Osteoblast (primary cell): Measurements from ENCODE around the gene NRDC. TPM values are rescaled to one million over a fixed set of nuclear protein-coding genes. Genes with fewer than 3 reads are reported as not detected.

ENCODE experiments used
- DNase-seq: peaks from one replicate; pipeline ENCODE4 v3.0.0; 2011; ENCODE audit warnings: low spot score, mixed read lengths; ENCODE audit not compliant: insufficient read length; ENCODE audit errors: missing footprints
- H2AFZ ChIP-seq: 2 replicates; pipeline ENCODE4 v1.6.0; 2011; ENCODE audit warnings: mild to moderate bottlenecking, low read length
- H3K27ac ChIP-seq: 2 replicates; pipeline ENCODE4 v1.5.1; 2011; ENCODE audit warnings: mild to moderate bottlenecking, low read depth, low read length, moderate library complexity
- H3K27me3 ChIP-seq: 2 replicates; pipeline ENCODE4 v1.6.0; 2012; ENCODE audit warnings: mild to moderate bottlenecking, control low read depth, inconsistent platforms, low read length, moderate library complexity; ENCODE audit not compliant: insufficient read depth
- H3K36me3 ChIP-seq: 2 replicates; pipeline ENCODE4 v1.5.1; 2011; ENCODE audit warnings: mild to moderate bottlenecking, low read length, control low read depth, moderate library complexity; ENCODE audit not compliant: insufficient read depth
- H3K4me1 ChIP-seq: 2 replicates; pipeline ENCODE4 v1.5.1; 2011; ENCODE audit warnings: mild to moderate bottlenecking, low read length, control low read depth, moderate library complexity; ENCODE audit not compliant: insufficient read depth
- H3K4me2 ChIP-seq: 2 replicates; pipeline ENCODE4 v1.6.0; 2011; ENCODE audit warnings: mild to moderate bottlenecking, low read length; ENCODE audit not compliant: insufficient read depth
- H3K4me3 ChIP-seq: fragments of 200-600 bp; sonication (generic); 3 replicates; pipeline ENCODE4 v1.5.1; 2012; ENCODE audit warnings: mild to moderate bottlenecking, low read length, inconsistent platforms; ENCODE audit not compliant: insufficient read depth
- H3K79me2 ChIP-seq: 2 replicates; pipeline ENCODE4 v1.6.0; 2012; ENCODE audit warnings: mild to moderate bottlenecking, low read length, control low read depth, inconsistent platforms; ENCODE audit not compliant: insufficient read depth
- H3K9me3 ChIP-seq: 2 replicates; pipeline ENCODE4 v1.5.1; 2011; ENCODE audit warnings: low read depth, low read length, control low read depth
- H4K20me1 ChIP-seq: 2 replicates; pipeline ENCODE4 v1.6.0; 2012; ENCODE audit warnings: mild to moderate bottlenecking, low read length, control low read depth; ENCODE audit not compliant: insufficient read depth
- CTCF ChIP-seq: IDR thresholded peaks from 2 replicates; pipeline ENCODE4 v1.5.1; 2011; ENCODE audit warnings: mild to moderate bottlenecking, low read depth, low read length, moderate library complexity; ENCODE audit errors: extremely low read depth
- total RNA-seq: library from RNA; depleted of rRNA; stranded (reverse); fragments of >200 nt; gene quantifications from 2 replicates; pipeline ENCODE4 v1.2.3, GENCODE V29; 2012

Gene NRDC
- total RNA-seq, 1 donor = 81.4 TPM

GRCh38 chr1:51749151-51749550 lies 129.4 kb downstream of the NRDC start:
- H3K27ac ChIP-seq = no peak overlapping the region
- H3K79me2 ChIP-seq = peaks cover 18% of the 10 kb centered on the region
- H3K4me3 ChIP-seq = no peak overlapping the region
- no peak overlapping the region for H2AFZ ChIP-seq
- H3K9me3 ChIP-seq = no peaks in the 10 kb centered on the region
- TF ChIP-seq CTCF = no peak
- no peak for DNase-seq
- peaks cover 14% of the 10 kb centered on the region for H3K36me3 ChIP-seq
- H3K4me1 ChIP-seq = peaks cover 13% of the 10 kb centered on the region
- H3K4me2 ChIP-seq = no peak overlapping the region
- no peaks in the 10 kb centered on the region for H4K20me1 ChIP-seq
- no peaks in the 10 kb centered on the region for H3K27me3 ChIP-seq

- H3K4me1 ChIP-seq = peaks cover 7% of the 10 kb centered on the region
- no peak overlapping the region for H3K4me3 ChIP-seq
- TF ChIP-seq CTCF = no peak
- H3K27me3 ChIP-seq = no peaks in the 10 kb centered on the region
- no peak overlapping the region for H2AFZ ChIP-seq
- H3K4me2 ChIP-seq = no peak overlapping the region
- peaks cover 3% of the 10 kb centered on the region for H4K20me1 ChIP-seq
- H3K36me3 ChIP-seq = peaks cover 3% of the 10 kb centered on the region
- DNase-seq = no peak
- H3K79me2 ChIP-seq = peaks cover 20% of the 10 kb centered on the region
- H3K9me3 ChIP-seq = no peaks in the 10 kb centered on the region
- no peak overlapping the region for H3K27ac ChIP-seq
Measured at GRCh38 chr1:51745304-51745570, 133.3 kb downstream of the NRDC start.

- H3K79me2 ChIP-seq = peaks cover 24% of the 10 kb centered on the region
- H3K27ac ChIP-seq = no peak overlapping the region
- TF ChIP-seq CTCF = no peak
Measured at GRCh38 chr1:51744506-51745303, 133.8 kb downstream of the NRDC start.

GRCh38 chr1:51741121-51741681 lies 137.3 kb downstream of the NRDC start:
- Histone ChIP-seq H3K4me2 (no peak overlapping the region), H3K27ac (no peak overlapping the region), H4K20me1 (peaks cover 14% of the 10 kb centered on the region), H3K27me3 (no peaks in the 10 kb centered on the region), H3K4me1 (peaks cover 9% of the 10 kb centered on the region), H3K36me3 (peaks cover 3% of the 10 kb centered on the region), H2AFZ (no peak overlapping the region), H3K79me2 (peaks cover 49% of the 10 kb centered on the region), H3K4me3 (no peak overlapping the region), H3K9me3 (no peaks in the 10 kb centered on the region)
- no peak for DNase-seq
- TF ChIP-seq CTCF = no peak

More at GRCh38 chr1:51744506-51745303, 133.8 kb downstream of the NRDC start:
- peaks cover 2% of the 10 kb centered on the region for H3K4me1 ChIP-seq
- H3K9me3 ChIP-seq = no peaks in the 10 kb centered on the region
- no peak overlapping the region for H2AFZ ChIP-seq
- no peak overlapping the region for H3K4me2 ChIP-seq
- DNase-seq = no peak
- peaks cover 3% of the 10 kb centered on the region for H4K20me1 ChIP-seq
- no peaks in the 10 kb centered on the region for H3K27me3 ChIP-seq
- no peak overlapping the region for H3K4me3 ChIP-seq
- H3K36me3 ChIP-seq = peaks cover 3% of the 10 kb centered on the region
